Right atrium auricular region (tissue), 2 donors: ENCODE data around the gene USP54. TPM values are rescaled to one million over a fixed set of nuclear protein-coding genes. Genes with fewer than 3 reads are reported as not detected.

Source experiments
- DNase-seq: peaks from one replicate; pipeline ENCODE4 v3.0.0-alpha.2; 2019; ENCODE audit warnings: low spot score
- H3K27ac ChIP-seq, 2 donors: fragments of 200-600 bp; sonication (generic); 1 replicate in 1 of 2; 2 replicates in 1 of 2; pipeline ENCODE4 v1.5.1; 2016 to 2019
- H3K27me3 ChIP-seq, 2 donors: fragments of 200-600 bp; sonication (generic); one replicate each; pipeline versions ENCODE4 v1.5.1 to v1.6.0; 2017 to 2019
- H3K36me3 ChIP-seq: fragments of 200-600 bp; sonication (generic); one replicate; pipeline ENCODE4 v1.5.1; 2016
- H3K4me1 ChIP-seq, 2 donors: fragments of 200-600 bp; sonication (generic); one replicate each; pipeline versions ENCODE4 v1.5.1 to v1.6.0; 2017 to 2019
- H3K4me3 ChIP-seq, 2 donors: fragments of 200-600 bp; sonication (generic); 1 replicate in 1 of 2; 2 replicates in 1 of 2; pipeline ENCODE4 v1.5.1; 2017 to 2019; ENCODE audit warnings: mild to moderate bottlenecking in 1 of 2, moderate library complexity in 1 of 2
- H3K9me3 ChIP-seq, 2 donors: fragments of 200-600 bp; sonication (generic); one replicate each; pipeline ENCODE4 v1.5.1; 2019
- total RNA-seq, 2 donors: library from RNA; depleted of rRNA; stranded (reverse); fragments of >200 nt; gene quantifications; one replicate each; pipeline ENCODE4 v1.1.0, GENCODE V29; 2016
- TF ChIP-seq, protein P1 (sequence below), 2 donors: fragments of 200-600 bp; sonication (generic); IDR thresholded peaks; one replicate each; pipeline ENCODE4 v1.5.1; 2019; ENCODE audit warnings: antibody characterized with exemption in 2 of 2

Gene USP54
- total RNA-seq, 2 donors from 2014 or later: 22.3 to 24.3 TPM

- H3K27ac ChIP-seq: peak overlapping the region in 1 of 2 donors; percentile 72
- no peak for DNase-seq
- H3K4me1 ChIP-seq: peaks cover 0 to 19% of the 10 kb centered on the region in 2 donors
- TF ChIP-seq, protein P1, sequence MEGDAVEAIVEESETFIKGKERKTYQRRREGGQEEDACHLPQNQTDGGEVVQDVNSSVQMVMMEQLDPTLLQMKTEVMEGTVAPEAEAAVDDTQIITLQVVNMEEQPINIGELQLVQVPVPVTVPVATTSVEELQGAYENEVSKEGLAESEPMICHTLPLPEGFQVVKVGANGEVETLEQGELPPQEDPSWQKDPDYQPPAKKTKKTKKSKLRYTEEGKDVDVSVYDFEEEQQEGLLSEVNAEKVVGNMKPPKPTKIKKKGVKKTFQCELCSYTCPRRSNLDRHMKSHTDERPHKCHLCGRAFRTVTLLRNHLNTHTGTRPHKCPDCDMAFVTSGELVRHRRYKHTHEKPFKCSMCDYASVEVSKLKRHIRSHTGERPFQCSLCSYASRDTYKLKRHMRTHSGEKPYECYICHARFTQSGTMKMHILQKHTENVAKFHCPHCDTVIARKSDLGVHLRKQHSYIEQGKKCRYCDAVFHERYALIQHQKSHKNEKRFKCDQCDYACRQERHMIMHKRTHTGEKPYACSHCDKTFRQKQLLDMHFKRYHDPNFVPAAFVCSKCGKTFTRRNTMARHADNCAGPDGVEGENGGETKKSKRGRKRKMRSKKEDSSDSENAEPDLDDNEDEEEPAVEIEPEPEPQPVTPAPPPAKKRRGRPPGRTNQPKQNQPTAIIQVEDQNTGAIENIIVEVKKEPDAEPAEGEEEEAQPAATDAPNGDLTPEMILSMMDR (IDR thresholded peaks at IDR 0.05): no peak
- peaks cover 43% of the 10 kb centered on the region for H3K36me3 ChIP-seq
- no peaks in the 10 kb centered on the region for H3K27me3 ChIP-seq
- H3K4me3 ChIP-seq: no peak overlapping the region
- no peaks in the 10 kb centered on the region for H3K9me3 ChIP-seq
Observed at GRCh38 chr10:73469579-73469978, 121.6 kb downstream of the USP54 start.

- H3K27me3 ChIP-seq: no peaks in the 10 kb centered on the region
- H3K4me3 ChIP-seq: no peak overlapping the region
- no peak for DNase-seq
- no peak overlapping the region for H3K27ac ChIP-seq
- peaks cover 25% of the 10 kb centered on the region for H3K36me3 ChIP-seq
- TF ChIP-seq, protein P1 (IDR thresholded peaks at IDR 0.05): no peak
- peaks cover 0 to 19% of the 10 kb centered on the region in 2 donors for H3K4me1 ChIP-seq
- H3K9me3 ChIP-seq: no peaks in the 10 kb centered on the region
Observed at GRCh38 chr10:73467206-73467605, 123.9 kb downstream of the USP54 start.

- H3K4me1 ChIP-seq: peaks cover 0 to 15% of the 10 kb centered on the region in 2 donors
- H3K4me3 ChIP-seq: no peak overlapping the region
- no peaks in the 10 kb centered on the region for H3K27me3 ChIP-seq
- H3K36me3 ChIP-seq: peaks cover 21% of the 10 kb centered on the region
- H3K27ac ChIP-seq: no peak overlapping the region
- H3K9me3 ChIP-seq: no peaks in the 10 kb centered on the region
- no peak for DNase-seq
- TF ChIP-seq, protein P1 (IDR thresholded peaks at IDR 0.05): no peak
Observed at GRCh38 chr10:73465978-73466726, 125.0 kb downstream of the USP54 start.

DNA sequence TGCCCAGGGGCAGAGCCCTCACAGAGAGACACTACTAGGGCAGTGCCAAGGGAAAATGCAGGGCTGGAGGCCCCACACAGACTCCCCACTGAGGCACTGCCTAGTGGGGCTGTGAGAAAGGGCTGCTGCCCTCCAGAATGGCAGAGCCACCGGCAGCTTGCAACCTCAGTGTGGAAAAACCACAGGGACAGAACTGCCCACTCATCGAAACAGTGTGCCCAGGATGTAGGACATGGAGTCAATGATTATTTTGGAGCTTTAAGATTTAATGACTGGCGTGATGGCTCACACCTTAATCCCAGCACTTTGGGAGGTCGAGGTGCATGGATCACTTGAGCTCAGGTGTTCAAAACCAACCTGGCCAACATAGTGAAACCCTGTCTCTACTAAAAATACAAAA lies 130.2 kb downstream of the USP54 start:
- H3K36me3 ChIP-seq: peaks cover 13% of the 10 kb centered on the region
- H3K27me3 ChIP-seq: no peaks in the 10 kb centered on the region
- no peaks in the 10 kb centered on the region for H3K9me3 ChIP-seq
- H3K4me1 ChIP-seq: no peaks in the 10 kb centered on the region
- H3K27ac ChIP-seq: no peak overlapping the region
- TF ChIP-seq, protein P1 (IDR thresholded peaks at IDR 0.05): no peak
- DNase-seq: no peak
- no peak overlapping the region for H3K4me3 ChIP-seq

DNA sequence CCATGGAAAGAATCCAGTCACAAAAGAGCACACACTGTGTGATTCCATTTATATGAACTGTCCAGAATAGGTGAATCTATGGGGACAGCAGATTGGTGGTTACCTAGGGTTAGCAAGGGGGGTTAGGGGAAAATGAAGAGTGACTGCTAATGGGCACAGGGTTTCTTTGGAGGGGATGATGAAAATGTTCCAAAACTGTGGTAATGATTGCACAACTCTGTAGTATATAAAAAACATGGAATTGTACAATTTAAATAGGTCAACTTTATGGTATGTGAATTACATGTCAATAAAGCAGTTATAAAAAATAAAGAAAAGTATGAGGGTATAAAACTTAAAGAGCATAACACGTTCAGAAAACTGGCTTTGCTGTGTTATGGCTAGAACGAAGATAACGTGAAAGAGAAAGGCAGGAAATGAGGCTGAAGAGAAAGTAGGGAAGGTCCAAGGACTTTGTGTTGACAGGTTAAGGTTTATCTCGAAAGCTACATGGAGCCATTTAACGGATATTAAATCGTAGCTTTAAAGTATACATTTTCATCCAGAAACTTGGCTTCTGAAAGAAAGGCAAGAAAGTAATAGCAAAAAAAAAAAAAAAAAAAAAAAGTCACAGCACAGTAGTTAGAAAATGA lies 131.3 kb downstream of the USP54 start:
- H3K9me3 ChIP-seq: no peaks in the 10 kb centered on the region
- no peak overlapping the region for H3K27ac ChIP-seq
- peaks cover 6% of the 10 kb centered on the region for H3K36me3 ChIP-seq
- no peaks in the 10 kb centered on the region for H3K4me1 ChIP-seq
- no peak overlapping the region for H3K4me3 ChIP-seq
- H3K27me3 ChIP-seq: no peaks in the 10 kb centered on the region
- DNase-seq: no peak
- TF ChIP-seq, protein P1 (IDR thresholded peaks at IDR 0.05): no peak
